A549 (cell line): Measurements from ENCODE around the gene CADM1. TPM values are rescaled to one million over a fixed set of nuclear protein-coding genes. Genes with fewer than 3 reads are reported as not detected.

Experiments used
- ATAC-seq, 2 experiments: fragments of 200-7000 bp in 1 of 2; fragments of >200 bp in 1 of 2; cut with Nextera tagmentation in 1 of 2; cut with Tn5 transposase in 1 of 2; 3 replicates each; pipeline versions ENCODE4 v1.8.0 to v1.9.1; 2018 to 2020; ENCODE audit warnings: mild to moderate bottlenecking in 1 of 2, moderate library complexity in 1 of 2
- CTCF ChIA-PET: fragments of 300-600 bp; sonication (Branson Sonifier 250); formaldehyde crosslinking; extraction: SDS; loops from one replicate; lab custom pipeline; 2021; ENCODE audit warnings: antibody characterized with exemption, inconsistent platforms; lab: Yijun Ruan, JAX
- POLR2A ChIA-PET: fragments of 350-600 bp; formaldehyde crosslinking; extraction: SDS; loops from one replicate; lab custom pipeline; 2021; ENCODE audit warnings: antibody characterized with exemption, inconsistent platforms; lab: Yijun Ruan, JAX
- DNase-seq, 2 experiments: peaks; one replicate each; pipeline versions ENCODE4 v3.0.0 to v3.0.0-alpha.2; 2011 to 2016; ENCODE audit warnings: low read depth in 1 of 2, low spot score in 1 of 2
- FAIRE-seq: peaks from 2 replicates; lab custom pipeline; 2011; peaks lifted over from hg19 to GRCh38; lab: Jason Lieb, UNC
- H3K27ac ChIP-seq, 2 experiments: fragments of >200 bp; sonication (Bioruptor Twin); formaldehyde crosslinking; 3 replicates each; pipeline ENCODE4 v1.5.1; 2016 to 2017
- H3K4me1 ChIP-seq: fragments of >200 bp; sonication (Bioruptor Twin); formaldehyde crosslinking; 3 replicates; pipeline ENCODE4 v1.6.1; 2016
- H3K4me2 ChIP-seq: fragments of >200 bp; sonication (Bioruptor Twin); formaldehyde crosslinking; 3 replicates; pipeline ENCODE4 v1.6.1; 2016
- H3K4me3 ChIP-seq: fragments of >200 bp; sonication (Bioruptor Twin); formaldehyde crosslinking; 3 replicates; pipeline ENCODE4 v1.5.1; 2016
- H3K9me3 ChIP-seq: fragments of >200 bp; sonication (Bioruptor Twin); formaldehyde crosslinking; 3 replicates; pipeline ENCODE4 v1.6.1; 2016
- CBX2 ChIP-seq: fragments of 200-600 bp; sonication (generic); IDR thresholded peaks from 2 replicates; pipeline ENCODE4 v1.6.1; 2016; ENCODE audit warnings: low read depth, mild to moderate bottlenecking, borderline replicate concordance
- CEBPB ChIP-seq, 2 experiments: fragments of >200 bp in 1 of 2; sonication (Bioruptor Twin) in 1 of 2; formaldehyde crosslinking in 1 of 2; IDR thresholded peaks; 2 replicates each; pipeline ENCODE4 v1.6.1; 2012 to 2016
- CHD4 ChIP-seq: fragments of 200-600 bp; sonication (generic); IDR thresholded peaks from 2 replicates; pipeline ENCODE4 v1.6.1; 2016; ENCODE audit warnings: antibody characterized with exemption, mild to moderate bottlenecking, borderline replicate concordance
- ESRRA ChIP-seq: fragments of 150-350 bp; IDR thresholded peaks from 2 replicates; pipeline ENCODE4 v1.6.1; 2014; ENCODE audit warnings: mild to moderate bottlenecking, low read length, borderline replicate concordance
- FOSB ChIP-seq: fragments of 250-450 bp; sonication (Bioruptor Pico); IDR thresholded peaks from 2 replicates; pipeline ENCODE4 v1.5.0; 2020; ENCODE audit warnings: mild to moderate bottlenecking, moderate library complexity
- GATA3 ChIP-seq: IDR thresholded peaks from 2 replicates; pipeline ENCODE4 v1.6.1; 2012; ENCODE audit warnings: borderline replicate concordance
- MAFK ChIP-seq: fragments of 450-650 bp; IDR thresholded peaks from 2 replicates; pipeline ENCODE4 v1.6.1; 2014; ENCODE audit not compliant: partially characterized antibody
- MAZ ChIP-seq: fragments of 150-350 bp; IDR thresholded peaks from 2 replicates; pipeline ENCODE4 v1.6.1; 2014; ENCODE audit warnings: antibody characterized with exemption, low read depth, low read length, borderline replicate concordance
- NFE2L2 ChIP-seq: fragments of 150-350 bp; conservative IDR thresholded peaks from 2 replicates; pipeline ENCODE4 v1.6.1; 2014; ENCODE audit warnings: low read length
- RAD21 ChIP-seq, 2 experiments: fragments of >200 bp in 1 of 2; sonication (Bioruptor Twin) in 1 of 2; formaldehyde crosslinking in 1 of 2; IDR thresholded peaks in 1 of 2; conservative IDR thresholded peaks in 1 of 2; 2 replicates in 1 of 2; 3 replicates in 1 of 2; pipeline ENCODE4 v1.6.1; 2012 to 2018; ENCODE audit warnings: inconsistent platforms in 1 of 2
- RFX5 ChIP-seq: fragments of 450-650 bp; IDR thresholded peaks from 2 replicates; pipeline ENCODE4 v1.7.1; 2014; ENCODE audit warnings: antibody characterized with exemption, mild to moderate bottlenecking, moderate library complexity
- SREBF2 ChIP-seq: fragments of 450-650 bp; IDR thresholded peaks from 2 replicates; pipeline ENCODE4 v1.6.1; 2014; ENCODE audit warnings: mild to moderate bottlenecking, moderate library complexity
- TFCP2L1 ChIP-seq: fragments of 250-450 bp; sonication (Bioruptor Pico); IDR thresholded peaks from 2 replicates; pipeline ENCODE4 v1.5.0; 2021; ENCODE audit warnings: mild to moderate bottlenecking
- ZFP36 ChIP-seq: fragments of 450-650 bp; IDR thresholded peaks from 2 replicates; pipeline ENCODE4 v1.6.1; 2014; ENCODE audit warnings: borderline replicate concordance; ENCODE audit not compliant: partially characterized antibody
- WGBS: methylation state at CpG from one replicate; pipeline ENCODE4 v1.1.6; 2017; ENCODE audit errors: missing lambda C conversion rate; 5-methylcytosine and 5-hydroxymethylcytosine counted together
- polyA plus RNA-seq, 4 experiments: library from polyadenylated mRNA; depleted of rRNA in 3 of 4; stranded (reverse); fragments of >200 nt; fragmentation: RNase III in 1 of 4; extraction: RNeasy Plus Mini Kit Qiagen cat#74134 plus additional on column Dnase treatment in 1 of 4; gene quantifications; 2 replicates in 3 of 4; 3 replicates in 1 of 4; pipeline ENCODE4 v1.2.3, GENCODE V29; 2011 to 2017
- TF ChIP-seq, protein P1 (sequence below): IDR thresholded peaks from 2 replicates; pipeline ENCODE4 v1.6.1; 2012
- TF ChIP-seq, protein P2 (sequence below): fragments of 250-450 bp; sonication (Bioruptor Pico); IDR thresholded peaks from 2 replicates; pipeline ENCODE4 v1.5.0; 2021; ENCODE audit warnings: mild to moderate bottlenecking, moderate library complexity, borderline replicate concordance
- TF ChIP-seq, protein P3 (sequence below): IDR thresholded peaks from 2 replicates; pipeline ENCODE4 v1.6.1; 2012
- TF ChIP-seq, protein P4 (sequence below): fragments of 450-650 bp; IDR thresholded peaks from 2 replicates; pipeline ENCODE4 v1.6.1; 2014; ENCODE audit warnings: antibody characterized with exemption
- TF ChIP-seq, protein P5 (sequence below): fragments of 250-450 bp; sonication (Bioruptor Pico); IDR thresholded peaks from 2 replicates; pipeline ENCODE4 v1.5.0; 2020; ENCODE audit warnings: low read depth, mild to moderate bottlenecking, moderate library complexity

The CADM1 gene
- polyA plus RNA-seq, 2 of the 4 experiments (the other 2 are of a cell fraction): 33.4 to 36.7 TPM

DNA sequence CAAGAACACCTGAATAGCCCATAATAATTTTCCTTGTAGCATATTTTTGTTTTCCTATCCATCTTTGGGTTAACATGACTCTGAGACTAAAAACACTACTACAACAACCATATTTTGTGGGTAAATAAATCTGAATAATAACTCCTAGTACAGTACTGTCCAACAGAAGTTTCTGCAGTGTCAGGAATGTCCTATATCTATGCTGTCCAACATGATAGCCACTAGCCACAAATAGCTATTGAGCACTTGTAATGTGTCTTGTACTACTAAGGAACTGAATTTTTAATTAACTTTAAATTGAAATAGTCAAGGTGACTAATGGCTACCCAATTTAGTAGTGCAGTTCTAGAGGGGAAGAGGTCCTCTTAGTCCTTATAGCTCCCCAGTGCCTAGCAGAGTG, 135.6 kb downstream of the CADM1 start:
- ChIA-PET POLR2A (no interaction called here), CTCF (interaction anchor here (0.5 to 2.3 kb wide), 4 partner anchors 9 to 44 kb away, joined by 3 to 6 read pairs (median 4); no protein-coding TSS in a partner anchor)
- no peak overlapping the region for H3K4me3 ChIP-seq
- DNase-seq: no peak
- no peaks in the 10 kb centered on the region for H3K9me3 ChIP-seq
- ATAC-seq: no peak
- TF ChIP-seq CHD4: no peak
- no peak for TF ChIP-seq MAFK
- TF ChIP-seq, protein P1, sequence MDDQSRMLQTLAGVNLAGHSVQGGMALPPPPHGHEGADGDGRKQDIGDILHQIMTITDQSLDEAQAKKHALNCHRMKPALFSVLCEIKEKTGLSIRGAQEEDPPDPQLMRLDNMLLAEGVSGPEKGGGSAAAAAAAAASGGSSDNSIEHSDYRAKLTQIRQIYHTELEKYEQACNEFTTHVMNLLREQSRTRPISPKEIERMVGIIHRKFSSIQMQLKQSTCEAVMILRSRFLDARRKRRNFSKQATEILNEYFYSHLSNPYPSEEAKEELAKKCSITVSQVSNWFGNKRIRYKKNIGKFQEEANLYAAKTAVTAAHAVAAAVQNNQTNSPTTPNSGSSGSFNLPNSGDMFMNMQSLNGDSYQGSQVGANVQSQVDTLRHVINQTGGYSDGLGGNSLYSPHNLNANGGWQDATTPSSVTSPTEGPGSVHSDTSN: no peak
- no peak for TF ChIP-seq FOSB (CRISPR knock-in tag)
- no peak for TF ChIP-seq ZFP36
- TF ChIP-seq CEBPB (IDR thresholded peaks at IDR 0.05): no peak
- no peak for TF ChIP-seq MAZ
- H3K4me1 ChIP-seq: peaks cover 14% of the 10 kb centered on the region; the same call in 2 of the 3 replicates
- no peak overlapping the region for H3K27ac ChIP-seq
- FAIRE-seq: no peak
- H3K4me2 ChIP-seq: no peak overlapping the region

DNA sequence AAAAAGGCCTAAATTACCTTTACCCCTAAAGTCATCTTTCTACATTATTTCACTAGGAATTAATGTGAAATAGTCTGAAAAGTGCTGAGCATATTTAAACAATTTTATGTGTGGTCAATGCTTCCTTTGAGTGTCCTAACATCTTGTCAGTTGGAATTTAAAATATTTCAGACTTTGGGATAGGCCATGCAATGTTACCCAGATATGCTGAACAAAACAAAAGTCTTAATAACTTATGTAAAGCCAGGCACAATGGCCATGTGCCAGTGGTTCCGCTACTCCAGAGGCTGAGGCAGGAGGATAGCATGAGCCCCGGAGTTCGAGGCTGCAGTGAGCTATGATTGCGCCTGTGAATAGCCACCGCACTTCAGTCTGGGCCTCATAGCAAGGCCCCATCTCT, 137.4 kb downstream of the CADM1 start:
- CTCF ChIA-PET: no interaction called here
- ATAC-seq: no peak
- H3K9me3 ChIP-seq: no peaks in the 10 kb centered on the region
- H3K27ac ChIP-seq: no peak overlapping the region
- TF ChIP-seq RFX5 (no peak), NFE2L2 (no peak), ESRRA (no peak), GATA3 (no peak), MAZ (no peak), FOSB (CRISPR knock-in tag) (no peak), ZFP36 (no peak), CEBPB (IDR thresholded peaks at IDR 0.05) (no peak), TFCP2L1 (CRISPR knock-in tag) (no peak), SREBF2 (no peak), CHD4 (no peak), RAD21 (conservative IDR thresholded peaks at IDR 0.05 in 1 of 2, IDR thresholded peaks at IDR 0.05 in 1 of 2) (no peak), CBX2 (no peak)
- TF ChIP-seq, protein P2, sequence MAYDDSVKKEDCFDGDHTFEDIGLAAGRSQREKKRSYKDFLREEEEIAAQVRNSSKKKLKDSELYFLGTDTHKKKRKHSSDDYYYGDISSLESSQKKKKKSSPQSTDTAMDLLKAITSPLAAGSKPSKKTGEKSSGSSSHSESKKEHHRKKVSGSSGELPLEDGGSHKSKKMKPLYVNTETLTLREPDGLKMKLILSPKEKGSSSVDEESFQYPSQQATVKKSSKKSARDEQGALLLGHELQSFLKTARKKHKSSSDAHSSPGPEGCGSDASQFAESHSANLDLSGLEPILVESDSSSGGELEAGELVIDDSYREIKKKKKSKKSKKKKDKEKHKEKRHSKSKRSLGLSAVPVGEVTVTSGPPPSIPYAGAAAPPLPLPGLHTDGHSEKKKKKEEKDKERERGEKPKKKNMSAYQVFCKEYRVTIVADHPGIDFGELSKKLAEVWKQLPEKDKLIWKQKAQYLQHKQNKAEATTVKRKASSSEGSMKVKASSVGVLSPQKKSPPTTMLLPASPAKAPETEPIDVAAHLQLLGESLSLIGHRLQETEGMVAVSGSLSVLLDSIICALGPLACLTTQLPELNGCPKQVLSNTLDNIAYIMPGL (CRISPR knock-in tag): no peak
- TF ChIP-seq, protein P3, sequence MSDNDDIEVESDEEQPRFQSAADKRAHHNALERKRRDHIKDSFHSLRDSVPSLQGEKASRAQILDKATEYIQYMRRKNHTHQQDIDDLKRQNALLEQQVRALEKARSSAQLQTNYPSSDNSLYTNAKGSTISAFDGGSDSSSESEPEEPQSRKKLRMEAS: no peak
- TF ChIP-seq, protein P1: no peak
- TF ChIP-seq, protein P4, sequence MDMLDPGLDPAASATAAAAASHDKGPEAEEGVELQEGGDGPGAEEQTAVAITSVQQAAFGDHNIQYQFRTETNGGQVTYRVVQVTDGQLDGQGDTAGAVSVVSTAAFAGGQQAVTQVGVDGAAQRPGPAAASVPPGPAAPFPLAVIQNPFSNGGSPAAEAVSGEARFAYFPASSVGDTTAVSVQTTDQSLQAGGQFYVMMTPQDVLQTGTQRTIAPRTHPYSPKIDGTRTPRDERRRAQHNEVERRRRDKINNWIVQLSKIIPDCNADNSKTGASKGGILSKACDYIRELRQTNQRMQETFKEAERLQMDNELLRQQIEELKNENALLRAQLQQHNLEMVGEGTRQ: no peak
- TF ChIP-seq, protein P5, sequence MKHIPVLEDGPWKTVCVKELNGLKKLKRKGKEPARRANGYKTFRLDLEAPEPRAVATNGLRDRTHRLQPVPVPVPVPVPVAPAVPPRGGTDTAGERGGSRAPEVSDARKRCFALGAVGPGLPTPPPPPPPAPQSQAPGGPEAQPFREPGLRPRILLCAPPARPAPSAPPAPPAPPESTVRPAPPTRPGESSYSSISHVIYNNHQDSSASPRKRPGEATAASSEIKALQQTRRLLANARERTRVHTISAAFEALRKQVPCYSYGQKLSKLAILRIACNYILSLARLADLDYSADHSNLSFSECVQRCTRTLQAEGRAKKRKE (CRISPR knock-in tag): no peak
- H3K4me2 ChIP-seq: no peak overlapping the region
- POLR2A ChIA-PET: no interaction called here
- no peak overlapping the region for H3K4me3 ChIP-seq
- no peak for DNase-seq
- H3K4me1 ChIP-seq: peaks cover 14% of the 10 kb centered on the region; the same call in 2 of the 3 replicates
- FAIRE-seq: no peak
- 97% methylated on average over 5 of the region's 5 CpGs for WGBS
